Muscle layer of duodenum (tissue), 2 donors: ENCODE measurements around the gene DDX39A.
"Not testable (repeated sequence)": the region's sequence is repeated elsewhere in the genome, so short reads cannot be mapped to it uniquely, and the experiment has no call there.

Experiments used
- H3K27ac ChIP-seq: one replicate; pipeline ENCODE4 v1.7.0; 2013; ENCODE audit warnings: mild to moderate bottlenecking, low read length
- H3K27me3 ChIP-seq: one replicate; pipeline ENCODE4 v1.7.0; 2013; ENCODE audit warnings: low read depth, mild to moderate bottlenecking, control low read depth, low read length
- H3K36me3 ChIP-seq, 2 donors: one replicate each; pipeline ENCODE4 v1.7.0; 2013; ENCODE audit warnings: low read length in 2 of 2, control low read depth in 1 of 2, mild to moderate bottlenecking in 1 of 2; ENCODE audit not compliant: insufficient read depth in 2 of 2, control insufficient read depth in 1 of 2
- H3K4me1 ChIP-seq, 2 donors: one replicate each; pipeline ENCODE4 v1.7.0; 2013; ENCODE audit warnings: low read length in 2 of 2, mild to moderate bottlenecking in 2 of 2, control low read depth in 1 of 2, moderate library complexity in 1 of 2; ENCODE audit not compliant: insufficient read depth in 2 of 2, control insufficient read depth in 1 of 2
- H3K4me3 ChIP-seq, 2 donors: one replicate each; pipeline ENCODE4 v1.7.0; 2013; ENCODE audit warnings: low read length in 2 of 2, low read depth in 1 of 2, mild to moderate bottlenecking in 1 of 2
- H3K9me3 ChIP-seq, 2 donors: one replicate each; pipeline ENCODE4 v1.7.0; 2013; ENCODE audit warnings: low read length in 2 of 2, control low read depth in 1 of 2, mild to moderate bottlenecking in 1 of 2; ENCODE audit not compliant: control insufficient read depth in 1 of 2
- donor health status: healthy.

Gene DDX39A

DNA sequence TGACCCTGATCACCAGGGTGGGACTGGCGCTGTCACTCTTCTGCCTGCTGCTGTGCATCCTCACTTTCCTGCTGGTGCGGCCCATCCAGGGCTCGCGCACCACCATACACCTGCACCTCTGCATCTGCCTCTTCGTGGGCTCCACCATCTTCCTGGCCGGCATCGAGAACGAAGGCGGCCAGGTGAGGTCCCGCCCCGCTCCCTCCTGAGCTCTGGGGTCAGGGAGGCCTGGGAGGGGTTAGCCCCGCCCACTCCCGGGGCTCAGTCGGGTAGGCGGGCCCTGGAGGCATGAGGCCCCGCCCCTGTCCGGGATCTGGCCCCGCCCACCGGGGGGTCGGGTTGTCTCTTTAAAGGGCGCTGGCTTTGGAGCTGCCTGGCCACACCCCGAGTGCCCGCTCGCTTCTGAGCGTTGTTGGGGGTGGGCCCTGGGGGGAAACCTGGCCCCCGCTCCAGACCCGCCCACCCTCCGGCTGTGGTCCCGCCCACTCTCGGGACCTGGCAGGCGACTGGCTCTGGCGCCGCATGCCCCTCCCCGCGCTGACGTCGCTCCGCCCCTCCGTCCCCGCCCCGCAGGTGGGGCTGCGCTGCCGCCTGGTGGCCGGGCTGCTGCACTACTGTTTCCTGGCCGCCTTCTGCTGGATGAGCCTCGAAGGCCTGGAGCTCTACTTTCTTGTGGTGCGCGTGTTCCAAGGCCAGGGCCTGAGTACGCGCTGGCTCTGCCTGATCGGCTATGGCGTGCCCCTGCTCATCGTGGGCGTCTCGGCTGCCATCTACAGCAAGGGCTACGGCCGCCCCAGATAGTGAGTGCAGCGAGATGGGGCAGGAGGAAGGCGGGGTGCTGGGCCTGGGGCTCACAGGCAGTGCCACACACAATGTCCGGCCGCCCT is 13.1 kb downstream of the DDX39A start:
- peak overlapping the region in 1 of 2 donors; percentile 49 for H3K4me3 ChIP-seq
- no peak overlapping the region for H3K27ac ChIP-seq
- peaks cover 38 to 61% of the 10 kb centered on the region in 2 donors for H3K36me3 ChIP-seq
- no peaks in the 10 kb centered on the region for H3K9me3 ChIP-seq
- peaks cover 0 to 9% of the 10 kb centered on the region in 2 donors for H3K4me1 ChIP-seq
- no peaks in the 10 kb centered on the region for H3K27me3 ChIP-seq

DNA sequence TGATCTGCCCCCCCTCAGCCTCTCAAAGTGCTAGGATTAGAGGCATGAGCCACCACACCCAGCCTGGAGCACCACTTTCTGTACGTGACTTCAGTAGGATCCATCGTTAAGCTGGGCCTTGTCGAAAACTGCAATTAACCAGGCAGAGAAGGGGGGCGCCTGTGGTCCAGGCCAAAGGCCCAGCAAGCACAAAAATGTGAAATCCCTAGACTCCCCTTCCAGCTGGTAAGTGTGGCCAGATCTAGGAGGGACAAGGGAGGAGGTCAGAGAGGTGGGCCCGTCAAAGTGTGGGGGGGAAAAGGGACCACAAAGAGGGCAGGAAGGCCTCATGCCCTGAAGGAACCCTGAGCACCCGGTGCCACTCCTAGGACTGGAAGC is 13.8 kb downstream of the DDX39A start:
- H3K36me3 ChIP-seq: peaks cover 33 to 57% of the 10 kb centered on the region in 2 donors
- no peak overlapping the region for H3K27ac ChIP-seq
- no peaks in the 10 kb centered on the region for H3K9me3 ChIP-seq
- peak overlapping the region in 1 of 2 donors; percentile 49 for H3K4me3 ChIP-seq
- no peaks in the 10 kb centered on the region for H3K27me3 ChIP-seq
- H3K4me1 ChIP-seq: peaks cover 0 to 9% of the 10 kb centered on the region in 2 donors

DNA sequence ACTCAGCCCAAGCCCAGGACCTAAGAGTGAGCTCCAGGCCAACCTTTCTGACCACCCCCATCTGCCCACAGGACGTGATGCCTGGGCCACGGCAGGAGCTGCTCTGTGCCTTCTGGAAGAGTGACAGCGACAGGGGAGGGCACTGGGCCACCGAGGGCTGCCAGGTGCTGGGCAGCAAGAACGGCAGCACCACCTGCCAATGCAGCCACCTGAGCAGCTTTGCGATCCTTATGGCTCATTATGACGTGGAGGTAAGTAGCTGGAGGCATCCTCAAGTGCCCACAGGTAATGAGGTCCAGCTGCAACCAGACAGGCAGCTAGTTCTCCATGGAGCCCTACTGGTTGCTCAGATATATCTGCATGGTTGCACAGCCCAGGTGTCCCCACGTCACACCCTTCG is 14.8 kb downstream of the DDX39A start:
- no peaks in the 10 kb centered on the region for H3K27me3 ChIP-seq
- no peak overlapping the region for H3K27ac ChIP-seq
- peaks cover 0 to 9% of the 10 kb centered on the region in 2 donors for H3K4me1 ChIP-seq
- H3K36me3 ChIP-seq: peaks cover 25 to 47% of the 10 kb centered on the region in 2 donors
- no peaks in the 10 kb centered on the region for H3K9me3 ChIP-seq
- H3K4me3 ChIP-seq: no peak overlapping the region

DNA sequence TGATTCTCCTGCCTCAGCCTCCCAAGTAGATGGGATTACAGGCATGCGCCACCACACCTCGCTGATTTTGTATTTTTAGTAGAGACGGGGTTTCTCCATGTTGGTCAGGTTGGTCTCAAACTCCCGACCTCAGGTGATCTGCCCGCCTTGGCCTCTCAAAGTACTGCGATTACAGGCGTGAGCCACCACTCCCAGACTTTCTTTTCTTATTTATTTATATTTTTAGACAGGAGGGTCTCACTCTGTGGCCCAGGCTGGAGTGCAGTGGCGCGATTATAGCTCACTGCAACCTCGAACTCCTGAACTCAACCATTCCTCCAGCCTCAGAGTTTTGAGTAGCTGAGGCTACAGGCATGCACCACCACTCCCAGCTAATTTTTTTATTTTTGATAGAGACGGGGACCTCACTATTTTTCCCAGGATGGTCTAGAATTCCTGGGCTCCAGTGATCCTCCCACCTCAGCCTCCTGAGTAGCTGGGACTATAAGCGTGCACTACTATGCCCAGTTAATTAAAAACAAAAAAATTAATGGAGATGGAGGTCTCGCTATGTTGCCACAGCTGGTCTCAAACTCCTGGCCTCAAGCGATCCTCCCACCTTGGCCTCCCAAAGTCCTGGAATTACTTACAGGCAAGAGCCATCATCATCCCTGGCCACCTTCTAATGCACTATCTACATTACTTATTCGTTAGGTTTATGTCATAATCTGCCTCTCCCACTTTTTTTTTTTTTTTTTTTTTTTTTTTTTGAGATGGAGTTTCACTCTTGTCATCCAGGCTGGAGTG is 15.8 kb downstream of the DDX39A start:
- not testable (repeated sequence) for H3K4me1 ChIP-seq, H3K27me3 ChIP-seq, H3K9me3 ChIP-seq, H3K27ac ChIP-seq, H3K4me3 ChIP-seq
- H3K36me3 ChIP-seq: peaks cover 16 to 41% of the 10 kb centered on the region in 2 donors

DNA sequence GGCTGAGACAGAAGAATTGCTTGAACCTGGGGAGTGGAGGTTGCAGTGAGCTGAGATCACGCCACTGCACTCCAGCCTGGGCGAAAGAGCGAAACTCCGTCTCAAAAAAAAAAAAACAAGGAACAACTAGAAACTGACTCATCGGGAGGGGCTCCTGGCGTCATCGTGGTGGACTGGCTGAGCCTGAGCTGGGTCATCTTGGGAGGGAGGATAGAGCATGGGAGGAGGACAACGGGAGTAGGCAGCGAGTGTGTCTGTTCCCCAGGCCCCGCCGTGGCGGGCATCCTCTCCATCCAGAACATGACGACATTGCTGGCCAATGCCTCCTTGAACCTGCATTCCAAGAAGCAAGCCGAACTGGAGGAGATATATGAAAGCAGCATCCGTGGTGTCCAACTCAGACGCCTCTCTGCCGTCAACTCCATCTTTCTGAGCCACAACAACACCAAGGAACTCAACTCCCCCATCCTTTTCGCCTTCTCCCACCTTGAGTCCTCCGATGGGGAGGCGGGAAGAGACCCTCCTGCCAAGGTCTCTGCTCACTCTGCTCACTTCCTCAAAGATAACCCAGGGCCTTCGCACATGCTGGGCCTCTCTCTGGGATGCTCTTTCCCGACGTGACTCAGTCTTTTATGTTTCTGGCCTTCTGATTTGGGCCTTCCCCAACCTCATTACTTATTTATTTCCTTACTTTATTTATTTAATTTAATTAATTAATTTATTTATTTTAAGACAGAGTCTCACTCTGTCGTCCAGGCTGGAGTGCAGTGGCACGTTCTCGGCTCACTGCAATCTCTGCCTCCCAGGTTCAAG is 16.6 kb downstream of the DDX39A start:
- Histone ChIP-seq H3K4me3 (no peak overlapping the region), H3K36me3 (peaks cover 8 to 38% of the 10 kb centered on the region in 2 donors), H3K4me1 (peaks cover 0 to 9% of the 10 kb centered on the region in 2 donors), H3K27ac (peak overlapping the region; percentile 16), H3K27me3 (no peaks in the 10 kb centered on the region), H3K9me3 (no peaks in the 10 kb centered on the region)

DNA sequence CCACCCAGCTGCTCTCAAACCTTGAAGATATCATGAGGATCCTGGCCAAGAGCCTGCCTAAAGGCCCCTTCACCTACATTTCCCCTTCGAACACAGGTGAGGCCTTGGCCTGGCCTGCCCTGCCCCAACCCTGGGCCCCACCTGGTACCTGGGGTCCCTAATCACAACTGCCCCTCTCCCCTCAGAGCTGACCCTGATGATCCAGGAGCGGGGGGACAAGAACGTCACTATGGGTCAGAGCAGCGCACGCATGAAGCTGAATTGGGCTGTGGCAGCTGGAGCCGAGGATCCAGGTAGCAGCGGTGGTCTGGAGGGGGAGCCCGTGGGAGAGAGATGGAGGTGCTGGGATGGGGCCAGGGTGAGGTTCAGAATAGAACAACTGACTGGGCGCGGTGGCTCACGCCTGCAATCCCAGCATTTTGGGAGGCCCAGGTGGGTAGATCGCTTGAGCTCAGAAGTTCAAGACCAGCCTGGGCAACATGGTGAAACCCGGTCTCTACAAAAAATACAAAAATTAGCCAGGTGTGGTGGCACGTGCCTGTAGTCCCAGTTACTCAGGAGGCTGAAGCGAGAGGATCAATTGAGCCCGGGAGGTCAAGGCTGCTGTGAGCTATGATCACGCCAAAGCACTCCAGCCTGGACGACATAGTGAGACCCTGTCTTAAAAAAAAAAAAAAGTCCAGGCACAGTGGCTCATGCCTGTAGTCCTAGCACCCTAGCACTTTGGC is 17.5 kb downstream of the DDX39A start:
- no peak overlapping the region for H3K4me3 ChIP-seq
- H3K27me3 ChIP-seq: no peaks in the 10 kb centered on the region
- H3K27ac ChIP-seq: no peak overlapping the region
- H3K9me3 ChIP-seq: no peaks in the 10 kb centered on the region
- H3K36me3 ChIP-seq: peaks cover 7 to 36% of the 10 kb centered on the region in 2 donors
- H3K4me1 ChIP-seq: peaks cover 0 to 9% of the 10 kb centered on the region in 2 donors

DNA sequence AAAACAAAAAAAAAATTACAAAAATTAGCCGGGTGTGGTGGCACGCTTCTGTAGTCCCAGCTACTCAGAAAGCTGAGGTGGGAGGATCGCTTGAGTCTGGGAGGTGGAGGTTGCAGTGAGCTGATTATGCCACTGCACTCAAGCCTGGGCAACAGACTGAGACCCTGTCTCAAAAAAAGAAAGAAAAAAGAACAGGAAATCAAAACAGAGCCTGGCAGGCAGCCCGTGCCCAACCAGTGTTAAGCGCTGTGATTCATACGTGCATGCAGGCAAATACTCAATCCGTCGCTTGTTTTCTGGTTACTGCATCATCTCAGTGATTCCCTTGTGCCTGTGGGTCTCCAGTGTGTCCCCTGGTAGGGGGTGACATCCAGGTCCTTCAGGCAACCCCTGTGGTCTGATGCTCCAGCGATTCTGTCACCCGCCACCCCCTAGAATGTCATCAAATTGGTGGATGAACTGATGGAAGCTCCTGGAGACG is 18.1 kb downstream of the DDX39A start:
- Histone ChIP-seq H3K9me3 (no peaks in the 10 kb centered on the region), H3K27ac (no peak overlapping the region), H3K27me3 (no peaks in the 10 kb centered on the region), H3K4me1 (peaks cover 0 to 4% of the 10 kb centered on the region in 2 donors), H3K4me3 (no peak overlapping the region), H3K36me3 (peaks cover 7 to 36% of the 10 kb centered on the region in 2 donors)

DNA sequence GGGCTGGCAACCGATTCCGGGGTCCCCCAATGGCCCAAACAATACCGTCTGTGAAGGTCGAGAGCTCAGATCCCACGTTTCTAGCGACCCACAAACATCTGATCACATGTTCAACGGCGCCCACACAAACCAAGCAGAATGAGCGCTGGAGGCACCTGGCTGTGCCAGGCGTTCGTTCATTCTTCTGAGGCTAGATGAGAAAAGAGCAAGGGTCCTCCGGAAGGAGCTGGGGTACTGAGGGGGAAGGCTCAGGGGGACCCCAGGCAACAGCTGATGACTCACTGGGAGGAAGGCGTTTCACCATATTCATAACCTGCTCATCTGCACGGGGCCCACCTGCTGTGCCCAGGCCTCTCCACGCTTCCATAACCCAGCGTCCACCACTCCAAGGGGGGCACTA is 22.0 kb downstream of the DDX39A start:
- not testable (repeated sequence) for H3K27me3 ChIP-seq, H3K27ac ChIP-seq, H3K4me1 ChIP-seq, H3K9me3 ChIP-seq, H3K4me3 ChIP-seq
- peaks cover 27 to 44% of the 10 kb centered on the region in 2 donors for H3K36me3 ChIP-seq

DNA sequence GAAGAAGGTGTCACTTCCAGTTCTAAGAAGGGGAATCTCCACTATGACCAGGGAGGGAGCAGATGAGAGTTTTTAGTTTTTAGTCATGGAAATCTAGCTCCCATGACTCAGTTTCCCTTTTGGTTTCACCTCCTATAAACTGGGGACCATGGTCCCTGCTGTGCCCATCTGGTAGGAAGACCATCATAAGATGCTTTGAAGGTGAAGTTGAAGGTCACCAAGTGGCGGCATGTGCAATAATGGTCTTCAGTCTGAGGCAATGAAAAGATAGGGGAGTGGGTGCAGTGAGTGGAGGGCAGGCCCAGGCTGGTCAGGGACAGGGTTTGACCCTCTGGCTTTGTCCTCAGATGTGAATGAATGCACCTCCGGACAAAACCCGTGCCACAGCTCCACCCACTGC is 22.4 kb downstream of the DDX39A start:
- H3K4me3 ChIP-seq, H3K27ac ChIP-seq, H3K9me3 ChIP-seq, H3K27me3 ChIP-seq, H3K4me1 ChIP-seq: not testable (repeated sequence)
- peaks cover 27 to 41% of the 10 kb centered on the region in 2 donors for H3K36me3 ChIP-seq

DNA sequence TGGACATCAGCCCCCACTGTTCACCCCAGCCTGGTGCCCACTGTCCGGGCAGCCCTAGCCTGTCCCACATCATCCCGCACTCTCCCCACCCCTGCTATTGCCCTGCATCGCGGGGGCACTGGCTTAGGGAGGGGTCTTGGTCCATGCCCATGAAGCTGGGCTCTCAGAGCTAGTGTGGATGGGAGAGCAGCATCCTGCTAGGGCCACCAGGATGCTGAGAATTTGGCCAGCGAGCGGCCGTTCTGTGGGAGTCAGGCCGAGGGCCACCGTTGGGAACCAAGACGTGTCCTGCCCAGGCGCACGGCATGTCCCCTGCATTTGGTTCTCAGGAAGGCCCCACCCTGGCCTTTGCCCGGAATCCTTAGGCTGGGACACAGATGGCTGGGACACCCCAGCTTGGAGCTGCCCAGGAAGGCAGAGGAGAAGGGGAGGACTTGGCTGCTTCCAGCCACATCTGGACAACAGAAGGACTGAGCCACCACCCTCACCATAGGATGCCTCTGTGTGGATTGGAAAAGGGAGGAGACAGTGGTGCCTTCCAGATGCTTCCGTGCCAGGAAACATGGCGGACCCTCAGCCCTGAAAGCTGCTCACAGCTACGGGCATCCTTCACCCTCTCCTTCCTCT is 23.3 kb downstream of the DDX39A start:
- peaks cover 25 to 37% of the 10 kb centered on the region in 2 donors for H3K36me3 ChIP-seq

More for the DNA sequence above, 23.3 kb downstream of the DDX39A start:
- Histone ChIP-seq H3K27me3 (no peaks in the 10 kb centered on the region), H3K4me1 (no peaks in the 10 kb centered on the region), H3K9me3 (no peaks in the 10 kb centered on the region), H3K27ac (no peak overlapping the region), H3K4me3 (no peak overlapping the region)
